T-cell (primary cell): ENCODE data around the gene TRAF7. TPM values are rescaled to one million over a fixed set of nuclear protein-coding genes. Genes with fewer than 3 reads are reported as not detected.
"Not testable (repeated sequence)": the region's sequence is repeated elsewhere in the genome, so short reads cannot be mapped to it uniquely, and the experiment has no call there.

ENCODE experiments used
- ATAC-seq, 4 experiments: fragments of 200-7000 bp in 3 of 4; fragments of 150-1000 bp in 1 of 4; cut with Tn5 transposase; replicated peaks in 1 of 4; 1 replicate in 3 of 4; 2 replicates in 1 of 4; pipeline ENCODE4 v1.10.0; 2021; ENCODE audit warnings: moderate library complexity in 3 of 4, mild to moderate bottlenecking in 2 of 4, moderate number of reproducible peaks in 1 of 4
- CTCF ChIA-PET, 2 donors: fragments of 300-600 bp; sonication (Branson Sonifier 250); formaldehyde crosslinking; loops; one replicate each; lab custom pipeline; 2022; ENCODE audit warnings: antibody characterized with exemption in 2 of 2; lab: Charles Lee
- POLR2A ChIA-PET, 2 donors: fragments of 300-600 bp; sonication (Branson Sonifier 250); formaldehyde crosslinking; loops; one replicate each; lab custom pipeline; 2022; ENCODE audit warnings: antibody characterized with exemption in 2 of 2; lab: Charles Lee
- DNase-seq, 35 experiments: peaks; one replicate each; pipeline versions ENCODE4 v3.0.0 to v3.0.0-alpha.2; 2013 to 2023
- H3K27ac ChIP-seq: one replicate; pipeline ENCODE4 v1.5.1; 2013; ENCODE audit warnings: low read length
- H3K27me3 ChIP-seq, 2 experiments: replicated peaks in 1 of 2; 1 replicate in 1 of 2; 2 replicates in 1 of 2; pipeline versions ENCODE4 v1.6.1 to v1.7.0; 2013; ENCODE audit warnings: low read length in 1 of 2, mixed read lengths in 1 of 2; ENCODE audit not compliant: control insufficient read depth in 2 of 2, insufficient read depth in 2 of 2; ENCODE audit errors: extremely low read depth in 1 of 2
- H3K36me3 ChIP-seq, 2 donors: 1 replicate in 1 of 2; 2 replicates in 1 of 2; pipeline versions ENCODE4 v1.6.1 to v1.7.0; 2013; ENCODE audit warnings: low read length in 1 of 2; ENCODE audit not compliant: control insufficient read depth in 2 of 2, insufficient read depth in 1 of 2; ENCODE audit errors: extremely low read depth in 1 of 2
- H3K4me1 ChIP-seq, 2 experiments: 1 replicate in 1 of 2; 2 replicates in 1 of 2; pipeline versions ENCODE4 v1.6.1 to v1.7.0; 2013; ENCODE audit warnings: low read length in 2 of 2, mixed read lengths in 1 of 2; ENCODE audit not compliant: insufficient read depth in 2 of 2, control insufficient read depth in 1 of 2; ENCODE audit errors: extremely low read depth in 1 of 2
- H3K4me3 ChIP-seq, 2 donors: 1 replicate in 1 of 2; 2 replicates in 1 of 2; pipeline versions ENCODE4 v1.5.1 to v1.7.0; 2013; ENCODE audit warnings: mild to moderate bottlenecking in 2 of 2, low read length in 1 of 2, moderate library complexity in 1 of 2; ENCODE audit not compliant: control insufficient read depth in 1 of 2; ENCODE audit errors: extremely low read depth in 1 of 2
- H3K9me3 ChIP-seq: 2 replicates; pipeline ENCODE4 v1.7.0; 2013
- H3K27ac Mint-ChIP-seq, 2 donors: one replicate each; pipeline ENCODE4 v1.8.0; 2020 to 2021; ENCODE audit warnings: mild to moderate bottlenecking in 2 of 2, mixed read lengths in 2 of 2
- H3K27me3 Mint-ChIP-seq, 2 donors: one replicate each; pipeline ENCODE4 v1.8.0; 2021 to 2022; ENCODE audit warnings: mixed read lengths in 2 of 2
- H3K36me3 Mint-ChIP-seq: one replicate; pipeline ENCODE4 v1.8.0; 2021; ENCODE audit warnings: mixed read lengths
- H3K4me1 Mint-ChIP-seq, 3 donors: one replicate each; pipeline ENCODE4 v1.8.0; 2020 to 2022; ENCODE audit warnings: mixed read lengths in 3 of 3, mild to moderate bottlenecking in 1 of 3
- H3K4me3 Mint-ChIP-seq, 3 donors: one replicate each; pipeline ENCODE4 v1.8.0; 2020 to 2022; ENCODE audit warnings: mild to moderate bottlenecking in 3 of 3, mixed read lengths in 3 of 3, moderate library complexity in 3 of 3
- H3K9me3 Mint-ChIP-seq, 3 donors: one replicate each; pipeline ENCODE4 v1.8.0; 2020 to 2022; ENCODE audit warnings: mixed read lengths in 3 of 3
- WGBS: methylation state at CpG from one replicate; pipeline ENCODE4 v1.1.5; 2013; ENCODE audit warnings: missing lambda C conversion rate; ENCODE audit not compliant: insufficient coverage; 5-methylcytosine and 5-hydroxymethylcytosine counted together
- total RNA-seq, 35 experiments: library from RNA in 6 of 35; stranded (reverse) in 6 of 35; fragments of 120-200 nt in 1 of 35; gene quantifications; one replicate each; pipeline versions ENCODE4 v1.2.1 to v1.2.4 and lab custom pipeline; 2013 to 2026

The TRAF7 gene
- total RNA-seq, result 10 to 100 TPM; 25.6 to 54.3 (median 43.9) TPM
- total RNA-seq (2013), result 24.3 TPM
- 37.0 to 133 (median 61.7) reads per million in 29 experiments for total RNA-seq (lab: John Stamatoyannopoulos, UW)

DNA sequence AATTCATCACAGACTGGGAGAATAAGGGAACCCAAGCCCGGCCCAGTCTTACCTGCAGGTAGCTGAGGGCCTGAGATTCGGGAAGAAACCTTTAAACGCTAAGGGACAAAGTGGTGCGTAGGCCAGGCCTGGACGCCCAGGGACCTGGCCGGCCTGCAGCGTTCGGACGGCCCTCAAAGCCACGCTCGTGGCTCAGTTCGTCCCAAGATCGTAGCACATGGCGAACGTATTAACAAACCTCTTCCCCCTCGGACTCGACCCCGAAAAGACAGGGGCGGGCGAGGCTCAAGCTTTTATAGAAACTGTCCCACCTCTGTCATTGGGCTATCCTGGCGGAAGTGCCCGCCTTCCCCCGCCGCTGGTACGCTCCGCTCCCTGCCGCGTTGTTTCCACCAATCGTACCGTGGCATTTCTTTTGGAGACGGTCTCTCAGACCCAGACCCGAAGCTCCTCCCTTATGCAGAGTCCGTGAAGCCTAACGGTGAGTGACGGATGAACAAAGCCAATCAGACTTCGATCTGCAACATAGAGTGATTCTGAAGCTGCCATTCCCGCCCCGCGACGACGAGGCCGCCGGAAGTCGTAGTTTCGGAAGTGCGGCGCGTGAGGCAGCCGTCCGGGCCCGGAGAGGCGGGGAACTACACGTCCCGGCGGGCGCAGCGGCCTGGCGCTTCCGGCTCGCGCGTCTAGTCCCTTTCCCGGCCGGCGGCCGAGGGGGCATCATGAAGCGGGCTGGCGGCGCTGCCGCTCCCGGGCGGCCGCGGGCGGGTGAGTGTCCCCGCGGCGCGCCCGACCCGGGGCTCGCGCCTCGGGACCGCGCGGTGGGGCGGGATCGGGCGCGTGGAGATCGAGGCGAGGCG lies at the start of gene TRAF7:
Gene TRAF7 (plus strand): TSS at position 692 of the 860 bp plus-strand sequence. CDS start 8,139 bp downstream, outside the sequence.
- Histone ChIP-seq H3K27ac (peak within 1 kb of the TSS; percentile 81), H3K36me3 (peaks cover 3 to 14% of the 10 kb centered on the region in 2 donors), H3K27me3 (peaks cover 0 to 18% of the 10 kb centered on the region in 2 experiments), H3K4me3 (peak within 1 kb of the TSS; percentile 97 to 99), H3K4me1 (peaks cover 18 to 86% of the 10 kb centered on the region in 2 experiments), H3K9me3 (no peaks in the 10 kb centered on the region)
- POLR2A ChIA-PET, result interaction anchor here (0.5 to 1.5 kb wide), 20 partner anchors 15 to 531 kb away, joined by 3 to 12 read pairs (median 4); partner anchors contain the start of genes AMDHD2 (in 1 of the 2), KCTD5 (in 1 of the 2), MSRB1 (in 1 of the 2) and NHERF2 (in 1 of the 2)
- peaks cover 48 to 65% (median 55%) of the 10 kb centered on the region in 3 donors for H3K4me1 Mint-ChIP-seq
- no peaks in the 10 kb centered on the region for H3K9me3 Mint-ChIP-seq
- CTCF ChIA-PET, result interaction anchor here (0.6 to 4.1 kb wide), 16 partner anchors 9 to 373 kb away, joined by 3 to 24 read pairs (median 4); partner anchors contain the start of genes MLST8 (in 1 of the 2), NTHL1 (in 1 of the 2), NUBP2 (in 1 of the 2) and PGP (in 1 of the 2)
- peak within 1 kb of the TSS; percentile 88 to 94 for H3K27ac Mint-ChIP-seq
- WGBS, result under 1% methylated on average over 81 of the region's 94 CpGs
- peak within 1 kb of the TSS; percentile 79 to 96 (median 94) for H3K4me3 Mint-ChIP-seq
- DNase-seq (peak; percentile 91 to 100 (median 98)), ATAC-seq (peak; percentile 89 to 93 (median 90))
- no peaks in the 10 kb centered on the region for H3K27me3 Mint-ChIP-seq
- H3K36me3 Mint-ChIP-seq, result peaks cover 7% of the 10 kb centered on the region

GRCh38 chr16:2106211-2106610 lies 49.4 kb upstream of the TRAF7 start:
- 95% methylated on average over 26 of the region's 38 CpGs for WGBS
- H3K27me3 ChIP-seq, H3K4me3 Mint-ChIP-seq, H3K27ac Mint-ChIP-seq, H3K9me3 Mint-ChIP-seq, H3K4me1 ChIP-seq, ATAC-seq, H3K4me3 ChIP-seq, POLR2A ChIA-PET, H3K27ac ChIP-seq, CTCF ChIA-PET, H3K36me3 ChIP-seq, H3K36me3 Mint-ChIP-seq, H3K9me3 ChIP-seq, H3K27me3 Mint-ChIP-seq, H3K4me1 Mint-ChIP-seq, DNase-seq: not testable (repeated sequence)

GRCh38 chr16:2107121-2107790 lies 48.3 kb upstream of the TRAF7 start:
- H3K27me3 ChIP-seq, CTCF ChIA-PET, H3K4me1 ChIP-seq, POLR2A ChIA-PET, H3K9me3 ChIP-seq, H3K4me3 Mint-ChIP-seq, H3K27ac ChIP-seq, H3K4me1 Mint-ChIP-seq, H3K9me3 Mint-ChIP-seq, ATAC-seq, H3K27me3 Mint-ChIP-seq, H3K4me3 ChIP-seq, H3K27ac Mint-ChIP-seq, H3K36me3 ChIP-seq, DNase-seq, H3K36me3 Mint-ChIP-seq: not testable (repeated sequence)
- 85% methylated on average over 7 of the region's 17 CpGs for WGBS

- H3K4me1 Mint-ChIP-seq, H3K36me3 Mint-ChIP-seq, H3K9me3 ChIP-seq, H3K27me3 ChIP-seq, H3K4me1 ChIP-seq, ATAC-seq, H3K36me3 ChIP-seq, H3K4me3 ChIP-seq, DNase-seq, H3K27me3 Mint-ChIP-seq, H3K27ac Mint-ChIP-seq, H3K9me3 Mint-ChIP-seq, CTCF ChIA-PET, H3K27ac ChIP-seq, POLR2A ChIA-PET, H3K4me3 Mint-ChIP-seq: not testable (repeated sequence)
- 100% methylated on average over 4 of the region's 23 CpGs for WGBS
Measured at GRCh38 chr16:2107791-2108125, 47.8 kb upstream of the TRAF7 start.

GRCh38 chr16:2108446-2109270 lies 46.9 kb upstream of the TRAF7 start:
- H3K9me3 Mint-ChIP-seq, H3K36me3 ChIP-seq, DNase-seq, H3K36me3 Mint-ChIP-seq, H3K27ac ChIP-seq, H3K4me3 Mint-ChIP-seq, H3K4me1 ChIP-seq, ATAC-seq, H3K27ac Mint-ChIP-seq, H3K4me1 Mint-ChIP-seq, CTCF ChIA-PET, H3K27me3 ChIP-seq, POLR2A ChIA-PET, H3K4me3 ChIP-seq, H3K27me3 Mint-ChIP-seq, H3K9me3 ChIP-seq: not testable (repeated sequence)
- 98% methylated on average over 65 of the region's 73 CpGs for WGBS

DNA sequence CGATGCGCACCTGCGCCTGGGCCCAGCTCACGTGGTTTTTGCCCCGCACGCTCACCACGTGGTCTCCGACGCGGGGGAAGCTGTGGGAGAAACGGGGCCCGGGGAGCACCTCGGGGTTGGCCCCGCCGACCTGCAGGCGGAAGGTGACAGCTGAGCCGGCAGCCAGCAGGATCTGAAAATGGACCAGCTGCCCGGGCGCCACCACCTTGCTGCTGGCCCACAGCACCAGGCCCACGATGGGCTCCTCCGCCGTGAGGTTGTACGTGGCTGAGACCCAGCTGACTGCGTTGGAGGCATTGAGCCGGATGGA lies 46.4 kb upstream of the TRAF7 start:
- H3K27me3 Mint-ChIP-seq, H3K27ac Mint-ChIP-seq, H3K4me1 ChIP-seq, H3K4me1 Mint-ChIP-seq, H3K4me3 ChIP-seq, H3K27ac ChIP-seq, H3K4me3 Mint-ChIP-seq, CTCF ChIA-PET, ATAC-seq, H3K9me3 ChIP-seq, H3K36me3 Mint-ChIP-seq, H3K36me3 ChIP-seq, DNase-seq, POLR2A ChIA-PET, H3K27me3 ChIP-seq, H3K9me3 Mint-ChIP-seq: not testable (repeated sequence)
- 92% methylated on average over 21 of the region's 25 CpGs for WGBS
